Tibial artery (tissue), 4 donors: Measurements from ENCODE around the gene ATAD3C.
"Not testable (repeated sequence)": the region's sequence is repeated elsewhere in the genome, so short reads cannot be mapped to it uniquely, and the experiment has no call there.

ENCODE experiments used
- DNase-seq, 2 donors: peaks; one replicate each; pipeline ENCODE4 v3.0.0-alpha.2; 2019
- H3K27ac ChIP-seq, 2 donors: fragments of 200-600 bp; sonication (generic) in 1 of 2; 1 replicate in 1 of 2; 2 replicates in 1 of 2; pipeline ENCODE4 v1.5.1; 2018 to 2019; ENCODE audit warnings: mild to moderate bottlenecking in 1 of 2
- H3K27me3 ChIP-seq, 2 donors: fragments of 200-600 bp; sonication (generic) in 1 of 2; one replicate each; pipeline versions ENCODE4 v1.5.1 to v1.6.0; 2016 to 2019
- H3K36me3 ChIP-seq, 3 donors: fragments of 200-600 bp; sonication (generic) in 2 of 3; one replicate each; pipeline ENCODE4 v1.5.1; 2016 to 2019; ENCODE audit warnings: mild to moderate bottlenecking in 2 of 3
- H3K4me1 ChIP-seq, 4 donors: fragments of 200-600 bp; sonication (generic) in 2 of 4; 1 replicate in 3 of 4; 2 replicates in 1 of 4; pipeline ENCODE4 v1.5.1; 2016 to 2019
- H3K4me3 ChIP-seq, 2 donors: fragments of 200-600 bp; sonication (generic) in 1 of 2; 1 replicate in 1 of 2; 2 replicates in 1 of 2; pipeline ENCODE4 v1.5.1; 2018 to 2019; ENCODE audit warnings: mild to moderate bottlenecking in 2 of 2
- H3K9me3 ChIP-seq, 3 donors: fragments of 200-600 bp; sonication (generic) in 1 of 3; one replicate each; pipeline ENCODE4 v1.5.1; 2016 to 2019
- intact Hi-C: fragments of 100-400 bp; cut with DNase I; formaldehyde crosslinking; loops from one replicate; pipeline ENCODE4 v1.15.0; 2023; ENCODE audit warnings: low total_unique reads
- TF ChIP-seq, protein P1 (sequence below), 2 experiments: fragments of 200-600 bp in 1 of 2; fragments of 450-650 bp in 1 of 2; IDR thresholded peaks; one replicate each; pipeline ENCODE4 v1.5.1; 2017 to 2019; ENCODE audit warnings: antibody characterized with exemption in 2 of 2, mild to moderate bottlenecking in 1 of 2, moderate library complexity in 1 of 2

Gene ATAD3C

GRCh38 chr1:1407636-1408318 lies 41.7 kb upstream of the ATAD3C start:
- Histone ChIP-seq H3K27me3 (no peaks in the 10 kb centered on the region), H3K9me3 (no peaks in the 10 kb centered on the region), H3K36me3 (peaks cover 23 to 30% (median 28%) of the 10 kb centered on the region in 3 donors), H3K4me1 (peaks cover 0 to 39% (median 29%) of the 10 kb centered on the region in 4 donors), H3K27ac (peak overlapping the region; percentile 81 to 91), H3K4me3 (peak overlapping the region; percentile 84 to 98)
- intact Hi-C loops: no loop called here
- peak in 1 of 2 donors; percentile 63 for DNase-seq
- TF ChIP-seq, protein P1, sequence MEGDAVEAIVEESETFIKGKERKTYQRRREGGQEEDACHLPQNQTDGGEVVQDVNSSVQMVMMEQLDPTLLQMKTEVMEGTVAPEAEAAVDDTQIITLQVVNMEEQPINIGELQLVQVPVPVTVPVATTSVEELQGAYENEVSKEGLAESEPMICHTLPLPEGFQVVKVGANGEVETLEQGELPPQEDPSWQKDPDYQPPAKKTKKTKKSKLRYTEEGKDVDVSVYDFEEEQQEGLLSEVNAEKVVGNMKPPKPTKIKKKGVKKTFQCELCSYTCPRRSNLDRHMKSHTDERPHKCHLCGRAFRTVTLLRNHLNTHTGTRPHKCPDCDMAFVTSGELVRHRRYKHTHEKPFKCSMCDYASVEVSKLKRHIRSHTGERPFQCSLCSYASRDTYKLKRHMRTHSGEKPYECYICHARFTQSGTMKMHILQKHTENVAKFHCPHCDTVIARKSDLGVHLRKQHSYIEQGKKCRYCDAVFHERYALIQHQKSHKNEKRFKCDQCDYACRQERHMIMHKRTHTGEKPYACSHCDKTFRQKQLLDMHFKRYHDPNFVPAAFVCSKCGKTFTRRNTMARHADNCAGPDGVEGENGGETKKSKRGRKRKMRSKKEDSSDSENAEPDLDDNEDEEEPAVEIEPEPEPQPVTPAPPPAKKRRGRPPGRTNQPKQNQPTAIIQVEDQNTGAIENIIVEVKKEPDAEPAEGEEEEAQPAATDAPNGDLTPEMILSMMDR (IDR thresholded peaks at IDR 0.05): no peak

DNA sequence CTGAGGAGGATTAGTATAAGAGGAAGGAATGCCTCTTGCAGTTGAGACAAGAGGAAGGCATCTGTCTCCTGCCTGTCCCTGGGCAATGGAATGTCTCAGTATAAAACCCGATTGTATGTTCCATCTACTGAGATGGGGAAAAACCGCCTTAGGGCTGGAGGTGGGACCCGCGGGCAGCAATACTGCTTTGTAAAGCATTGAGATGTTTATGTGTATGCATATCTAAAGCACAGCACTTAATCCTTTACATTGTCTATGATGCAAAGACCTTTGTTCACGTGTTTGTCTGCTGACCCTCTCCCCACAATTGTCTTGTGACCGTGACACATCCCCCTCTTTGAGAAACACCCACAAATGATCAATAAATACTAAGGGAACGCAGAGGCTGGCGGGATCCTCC lies 39.3 kb upstream of the ATAD3C start:
- H3K36me3 ChIP-seq, intact Hi-C loops, H3K9me3 ChIP-seq, H3K4me3 ChIP-seq, DNase-seq, H3K27me3 ChIP-seq, H3K27ac ChIP-seq: not testable (repeated sequence)
- peaks cover 0 to 33% (median 28%) of the 10 kb centered on the region in 4 donors for H3K4me1 ChIP-seq

GRCh38 chr1:1411626-1412025 lies 37.9 kb upstream of the ATAD3C start:
- H3K27me3 ChIP-seq: no peaks in the 10 kb centered on the region
- no peak overlapping the region for H3K4me3 ChIP-seq
- H3K36me3 ChIP-seq: no peaks in the 10 kb centered on the region
- intact Hi-C loops: no loop called here
- no peak overlapping the region for H3K27ac ChIP-seq
- H3K9me3 ChIP-seq: no peaks in the 10 kb centered on the region
- TF ChIP-seq, protein P1 (IDR thresholded peaks at IDR 0.05): no peak
- DNase-seq: no peak
- peaks cover 0 to 19% (median 15%) of the 10 kb centered on the region in 4 donors for H3K4me1 ChIP-seq

- H3K4me3 ChIP-seq, H3K36me3 ChIP-seq, H3K9me3 ChIP-seq, DNase-seq, intact Hi-C loops, H3K27ac ChIP-seq, H3K27me3 ChIP-seq: not testable (repeated sequence)
- peaks cover 0 to 17% (median 15%) of the 10 kb centered on the region in 4 donors for H3K4me1 ChIP-seq
These were observed 37.1 kb upstream of the ATAD3C start for GRCh38 chr1:1412311-1412902.

DNA sequence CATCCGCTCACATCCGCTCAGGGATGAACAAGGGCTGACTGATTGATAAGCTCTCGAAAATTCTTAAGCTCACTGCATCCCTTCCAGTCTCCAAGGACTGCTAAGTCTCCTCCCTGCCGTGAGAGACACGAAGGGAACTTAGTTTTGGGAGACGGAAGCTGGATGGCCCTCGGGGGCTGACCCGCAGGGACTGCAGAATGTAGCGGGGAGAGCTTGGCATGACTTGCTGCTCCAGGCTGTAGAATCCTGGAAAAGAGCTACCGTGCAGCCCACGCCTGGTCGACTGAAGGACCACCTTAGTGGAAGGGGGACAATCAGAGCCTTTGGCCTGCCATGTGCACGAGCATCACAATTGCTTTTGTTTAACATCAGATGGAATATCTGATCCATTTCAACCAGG lies 33.7 kb upstream of the ATAD3C start:
- Histone ChIP-seq H3K36me3 (no peaks in the 10 kb centered on the region), H3K27me3 (peaks cover 0 to 16% of the 10 kb centered on the region in 2 donors), H3K9me3 (no peaks in the 10 kb centered on the region), H3K4me1 (peaks cover 0 to 16% (median 5%) of the 10 kb centered on the region in 4 donors), H3K4me3 (no peak overlapping the region), H3K27ac (no peak overlapping the region)
- TF ChIP-seq, protein P1 (IDR thresholded peaks at IDR 0.05): no peak
- no peak for DNase-seq
- intact Hi-C loops: no loop called here

DNA sequence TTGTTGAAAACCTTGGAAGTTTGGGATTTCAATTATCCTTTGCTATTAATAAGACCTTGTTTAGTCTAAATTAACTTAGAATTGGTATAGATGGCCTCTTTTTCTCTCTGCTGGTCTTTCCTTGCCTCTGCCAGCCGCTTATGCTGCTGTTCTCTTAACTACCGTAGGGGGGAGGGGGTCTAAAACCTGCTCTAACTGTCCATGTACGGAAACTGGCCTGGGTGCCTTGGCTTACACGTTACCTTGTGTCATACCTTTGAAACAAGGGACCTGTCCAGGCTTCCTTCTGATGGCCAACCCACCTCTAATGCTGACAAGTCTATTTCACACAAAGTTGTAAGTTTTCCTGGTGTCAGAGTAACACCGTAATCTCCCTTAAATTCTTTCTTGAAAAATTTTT lies 32.1 kb upstream of the ATAD3C start:
- H3K4me3 ChIP-seq, H3K9me3 ChIP-seq, intact Hi-C loops, DNase-seq, H3K27ac ChIP-seq, H3K36me3 ChIP-seq: not testable (repeated sequence)
- Histone ChIP-seq H3K4me1 (peaks cover 0 to 16% (median 6%) of the 10 kb centered on the region in 4 donors), H3K27me3 (peaks cover 0 to 32% of the 10 kb centered on the region in 2 donors)

GRCh38 chr1:1417825-1418463 lies 31.5 kb upstream of the ATAD3C start:
- H3K36me3 ChIP-seq, intact Hi-C loops, DNase-seq, H3K9me3 ChIP-seq, H3K4me3 ChIP-seq, H3K27ac ChIP-seq: not testable (repeated sequence)
- Histone ChIP-seq H3K4me1 (peaks cover 0 to 16% (median 6%) of the 10 kb centered on the region in 4 donors), H3K27me3 (peaks cover 0 to 34% of the 10 kb centered on the region in 2 donors)
